ENCODE results near the gene DAAM1.

DNA sequence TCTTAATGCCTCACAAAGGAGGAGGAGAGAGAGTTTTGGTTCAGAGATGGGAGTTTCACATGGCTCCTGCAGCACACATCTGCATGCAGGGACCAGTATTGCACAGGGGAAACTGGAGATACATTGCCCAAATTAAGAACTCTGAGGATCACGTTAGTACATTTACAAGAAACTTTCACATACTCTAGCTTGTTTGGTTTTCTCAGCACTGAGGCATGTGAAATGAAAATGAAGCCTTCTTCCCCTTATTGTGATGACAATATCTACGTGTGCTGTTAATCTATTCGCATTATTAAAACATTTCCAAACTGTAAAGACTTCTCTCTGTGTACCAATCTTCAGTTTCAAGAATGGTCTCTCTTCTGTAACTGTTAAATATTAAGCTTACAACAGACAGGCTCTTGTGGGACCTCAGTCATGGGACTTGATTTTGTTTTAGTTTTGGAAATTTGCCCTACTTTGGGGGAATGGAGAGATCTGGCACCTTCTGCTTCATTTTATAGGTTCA is 124.7 kb downstream of the DAAM1 start:
- TF ChIP-seq, protein P1, sequence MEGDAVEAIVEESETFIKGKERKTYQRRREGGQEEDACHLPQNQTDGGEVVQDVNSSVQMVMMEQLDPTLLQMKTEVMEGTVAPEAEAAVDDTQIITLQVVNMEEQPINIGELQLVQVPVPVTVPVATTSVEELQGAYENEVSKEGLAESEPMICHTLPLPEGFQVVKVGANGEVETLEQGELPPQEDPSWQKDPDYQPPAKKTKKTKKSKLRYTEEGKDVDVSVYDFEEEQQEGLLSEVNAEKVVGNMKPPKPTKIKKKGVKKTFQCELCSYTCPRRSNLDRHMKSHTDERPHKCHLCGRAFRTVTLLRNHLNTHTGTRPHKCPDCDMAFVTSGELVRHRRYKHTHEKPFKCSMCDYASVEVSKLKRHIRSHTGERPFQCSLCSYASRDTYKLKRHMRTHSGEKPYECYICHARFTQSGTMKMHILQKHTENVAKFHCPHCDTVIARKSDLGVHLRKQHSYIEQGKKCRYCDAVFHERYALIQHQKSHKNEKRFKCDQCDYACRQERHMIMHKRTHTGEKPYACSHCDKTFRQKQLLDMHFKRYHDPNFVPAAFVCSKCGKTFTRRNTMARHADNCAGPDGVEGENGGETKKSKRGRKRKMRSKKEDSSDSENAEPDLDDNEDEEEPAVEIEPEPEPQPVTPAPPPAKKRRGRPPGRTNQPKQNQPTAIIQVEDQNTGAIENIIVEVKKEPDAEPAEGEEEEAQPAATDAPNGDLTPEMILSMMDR (IDR thresholded peaks at IDR 0.05) = no peak
- no peak for TF ChIP-seq EZH2 (IDR thresholded peaks at IDR 0.05)
